Measurements from ENCODE around the gene ATG9A. TPM values are rescaled to one million over a fixed set of nuclear protein-coding genes. Genes with fewer than 3 reads are reported as not detected.

ATG9A gene
- total RNA-seq, 1 donor from 2014 or later = 78.2 TPM

DNA sequence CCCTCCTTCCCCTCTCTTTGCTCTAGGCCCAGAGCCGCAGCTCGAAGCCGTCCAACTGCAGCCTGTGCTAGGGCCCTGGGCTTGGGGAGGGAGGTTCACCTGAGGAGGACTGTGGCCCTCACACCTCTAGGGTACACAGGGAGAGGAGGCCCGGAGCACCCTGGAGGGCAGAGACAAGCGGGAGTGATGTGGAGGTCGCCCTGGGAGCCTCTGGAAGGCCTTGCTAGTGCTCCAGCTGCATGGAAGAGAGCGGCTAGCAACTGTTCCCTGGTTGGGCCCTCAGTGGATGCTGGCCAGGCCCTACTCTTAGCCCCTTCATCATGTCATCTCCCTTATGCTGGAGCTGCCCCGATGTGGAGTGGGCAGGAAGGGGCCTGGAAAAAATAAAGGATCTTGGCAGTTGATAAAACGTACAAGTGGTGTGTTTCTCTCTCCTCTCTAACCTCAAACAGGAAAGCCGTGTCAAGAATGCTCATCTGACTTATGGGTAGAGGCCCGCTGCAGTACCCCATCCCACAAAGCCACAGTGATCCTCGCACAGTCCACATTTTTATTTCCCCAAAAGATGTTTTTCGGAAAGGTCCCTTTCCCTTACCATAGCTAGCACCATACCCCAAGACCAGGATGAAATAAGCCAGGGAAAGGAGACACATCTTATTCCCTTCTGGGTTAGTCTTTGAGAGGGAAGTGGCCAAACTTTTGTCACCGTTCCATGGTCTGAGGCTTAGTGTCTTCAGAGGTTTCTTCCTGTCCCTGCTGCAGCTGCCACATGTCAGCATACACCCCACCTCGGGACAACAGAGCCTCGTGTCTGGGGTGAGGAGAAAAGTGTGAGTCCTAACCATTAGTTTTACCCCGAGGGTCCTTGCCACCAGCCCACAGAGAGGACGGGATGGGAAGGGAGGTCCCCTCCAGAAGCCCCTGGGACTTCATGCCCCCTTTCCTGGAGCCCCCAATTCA, 19.9 kb downstream of the ATG9A start:
- Histone ChIP-seq H3K27me3 (ENCODE audit: low read depth) (no peaks in the 10 kb centered on the region), H3K9me3 (replicated peaks) (no peaks in the 10 kb centered on the region), H3K4me3 (no peak overlapping the region), H3K4me1 (peaks cover 27% of the 10 kb centered on the region), H3K36me3 (peaks cover 58% of the 10 kb centered on the region), H3K27ac (replicated peaks) (no peak overlapping the region)
- TF ChIP-seq, protein P1, sequence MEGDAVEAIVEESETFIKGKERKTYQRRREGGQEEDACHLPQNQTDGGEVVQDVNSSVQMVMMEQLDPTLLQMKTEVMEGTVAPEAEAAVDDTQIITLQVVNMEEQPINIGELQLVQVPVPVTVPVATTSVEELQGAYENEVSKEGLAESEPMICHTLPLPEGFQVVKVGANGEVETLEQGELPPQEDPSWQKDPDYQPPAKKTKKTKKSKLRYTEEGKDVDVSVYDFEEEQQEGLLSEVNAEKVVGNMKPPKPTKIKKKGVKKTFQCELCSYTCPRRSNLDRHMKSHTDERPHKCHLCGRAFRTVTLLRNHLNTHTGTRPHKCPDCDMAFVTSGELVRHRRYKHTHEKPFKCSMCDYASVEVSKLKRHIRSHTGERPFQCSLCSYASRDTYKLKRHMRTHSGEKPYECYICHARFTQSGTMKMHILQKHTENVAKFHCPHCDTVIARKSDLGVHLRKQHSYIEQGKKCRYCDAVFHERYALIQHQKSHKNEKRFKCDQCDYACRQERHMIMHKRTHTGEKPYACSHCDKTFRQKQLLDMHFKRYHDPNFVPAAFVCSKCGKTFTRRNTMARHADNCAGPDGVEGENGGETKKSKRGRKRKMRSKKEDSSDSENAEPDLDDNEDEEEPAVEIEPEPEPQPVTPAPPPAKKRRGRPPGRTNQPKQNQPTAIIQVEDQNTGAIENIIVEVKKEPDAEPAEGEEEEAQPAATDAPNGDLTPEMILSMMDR (IDR thresholded peaks at IDR 0.05; ENCODE audit: borderline replicate concordance) = no peak
- DNase-seq = no peak
- intact Hi-C loops (cut with micrococcal nuclease) = no loop called here

GRCh38 chr2:219207884-219208740, 21.3 kb downstream of the ATG9A start:
- Histone ChIP-seq H3K27ac (replicated peaks) (peak overlapping the region; percentile 97), H3K4me1 (peaks cover 27% of the 10 kb centered on the region), H3K9me3 (replicated peaks) (no peaks in the 10 kb centered on the region), H3K36me3 (peaks cover 45% of the 10 kb centered on the region), H3K27me3 (ENCODE audit: low read depth) (no peaks in the 10 kb centered on the region), H3K4me3 (peak overlapping the region; percentile 81)
- no peak for DNase-seq
- intact Hi-C loops (cut with micrococcal nuclease) = no loop called here
- TF ChIP-seq, protein P1 (IDR thresholded peaks at IDR 0.05; ENCODE audit: borderline replicate concordance) = no peak

DNA sequence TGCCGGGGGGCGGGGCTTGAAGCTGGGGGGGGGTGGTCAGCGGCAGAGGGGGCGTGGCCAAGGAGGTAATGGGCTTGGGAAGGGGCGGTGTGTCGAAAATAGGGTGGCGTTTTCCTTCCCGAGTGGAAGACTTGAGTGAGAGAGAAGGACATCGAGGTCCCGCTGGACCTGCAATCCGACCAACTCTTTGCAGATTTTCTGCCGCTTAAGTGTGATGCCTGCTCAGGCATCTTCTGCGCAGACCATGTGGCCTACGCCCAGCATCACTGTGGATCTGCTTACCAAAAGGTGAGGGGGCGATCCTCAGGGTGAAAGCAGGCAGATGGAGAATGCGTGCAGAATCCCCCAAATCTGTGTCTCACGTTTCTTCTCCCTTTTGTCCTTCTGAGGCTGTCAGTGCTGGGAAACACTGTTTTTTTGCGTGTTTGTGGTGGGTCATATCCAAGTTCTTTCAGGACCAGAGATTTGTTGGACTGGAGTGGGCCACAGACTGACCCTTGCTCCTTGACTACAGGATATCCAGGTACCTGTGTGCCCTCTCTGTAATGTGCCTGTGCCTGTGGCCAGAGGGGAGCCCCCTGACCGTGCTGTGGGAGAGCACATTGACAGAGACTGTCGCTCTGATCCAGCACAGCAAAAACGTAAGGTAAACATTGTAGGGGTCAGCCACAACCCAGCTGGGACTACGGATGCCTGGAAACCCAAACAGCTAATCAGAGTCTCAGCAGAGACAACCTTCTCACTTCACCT, 22.1 kb downstream of the ATG9A start:
- H3K27ac ChIP-seq (replicated peaks) = peak overlapping the region; percentile 97
- no peak for DNase-seq
- no peaks in the 10 kb centered on the region for H3K9me3 ChIP-seq (replicated peaks)
- intact Hi-C loops (cut with micrococcal nuclease) = no loop called here
- peaks cover 27% of the 10 kb centered on the region for H3K4me1 ChIP-seq
- peak overlapping the region; percentile 81 for H3K4me3 ChIP-seq
- H3K27me3 ChIP-seq (ENCODE audit: low read depth) = no peaks in the 10 kb centered on the region
- peaks cover 37% of the 10 kb centered on the region for H3K36me3 ChIP-seq
- TF ChIP-seq, protein P1 (IDR thresholded peaks at IDR 0.05; ENCODE audit: borderline replicate concordance) = no peak

- peaks cover 27% of the 10 kb centered on the region for H3K4me1 ChIP-seq
- TF ChIP-seq, protein P1 (IDR thresholded peaks at IDR 0.05; ENCODE audit: borderline replicate concordance) = peak; percentile 33
Measured at GRCh38 chr2:219206328-219207133, 22.9 kb downstream of the ATG9A start, which contains the start of gene ZFAND2B. Gene ZFAND2B, plus strand, starts transcription at chr2:219206782. Its CDS starts 206 bp downstream, at chr2:219206988.

More at GRCh38 chr2:219206328-219207133, 22.9 kb downstream of the ATG9A start, which contains the start of gene ZFAND2B:
- H3K9me3 ChIP-seq (replicated peaks) = no peaks in the 10 kb centered on the region
- H3K27ac ChIP-seq (replicated peaks) = peak within 1 kb of the TSS; percentile 97
- H3K27me3 ChIP-seq (ENCODE audit: low read depth) = no peaks in the 10 kb centered on the region
- intact Hi-C loops (cut with micrococcal nuclease) = no loop called here
- H3K4me3 ChIP-seq = peak within 1 kb of the TSS; percentile 81
- H3K36me3 ChIP-seq = peaks cover 31% of the 10 kb centered on the region
- peak; percentile 94 for DNase-seq
